HL-60 (cell line): ENCODE measurements around the gene RBM33.
"Not testable (repeated sequence)": the region's sequence is repeated elsewhere in the genome, so short reads cannot be mapped to it uniquely, and the experiment has no call there.

Experiments used
- DNase-seq, 2 experiments: peaks; one replicate each; pipeline ENCODE4 v3.0.0-alpha.2; 2010 to 2020; ENCODE audit warnings: low read depth in 1 of 2, low spot score in 1 of 2
- H3K27ac ChIP-seq: fragments of 250-450 bp; sonication (Bioruptor Pico); replicated peaks from 2 replicates; pipeline ENCODE4 v1.5.1; 2020; ENCODE audit warnings: mild to moderate bottlenecking, moderate library complexity
- H3K27me3 ChIP-seq: fragments of 250-450 bp; sonication (Bioruptor Pico); 2 replicates; pipeline ENCODE4 v1.5.1; 2021; ENCODE audit warnings: mild to moderate bottlenecking, moderate library complexity; ENCODE audit not compliant: insufficient read depth, poor library complexity, severe bottlenecking
- H3K4me3 ChIP-seq: replicated peaks from 2 replicates; pipeline ENCODE4 v1.5.1; 2011; ENCODE audit warnings: mild to moderate bottlenecking, control low read depth, low read length; ENCODE audit not compliant: insufficient read depth
- CTCF ChIP-seq: IDR thresholded peaks from one replicate; pipeline ENCODE4 v1.5.1; 2011; ENCODE audit warnings: low read length, control low read depth, inconsistent platforms; ENCODE audit not compliant: insufficient read depth
- GABPA ChIP-seq: IDR thresholded peaks from 2 replicates; pipeline ENCODE4 v1.6.1; 2012; ENCODE audit warnings: low read depth
- POLR2AphosphoS5 ChIP-seq: IDR thresholded peaks from 2 replicates; pipeline ENCODE4 v1.6.1; 2012; ENCODE audit warnings: low read depth
- REST ChIP-seq: IDR thresholded peaks from 2 replicates; pipeline ENCODE4 v1.6.1; 2012; ENCODE audit warnings: low read depth; ENCODE audit not compliant: insufficient replicate concordance
- SPI1 ChIP-seq: IDR thresholded peaks from 2 replicates; pipeline ENCODE4 v1.6.1; 2012; ENCODE audit warnings: low read depth, mild to moderate bottlenecking, borderline replicate concordance

The RBM33 gene

GRCh38 chr7:155611808-155612447 lies 32.5 kb upstream of the RBM33 start:
- H3K27ac ChIP-seq = no peak overlapping the region
- DNase-seq = no peak
- no peak overlapping the region for H3K4me3 ChIP-seq
- no peak for TF ChIP-seq REST
- no peak for TF ChIP-seq GABPA
- TF ChIP-seq CTCF = no peak
- H3K27me3 ChIP-seq = no peaks in the 10 kb centered on the region

- Histone ChIP-seq H3K4me3 (no peak overlapping the region), H3K27ac (no peak overlapping the region), H3K27me3 (no peaks in the 10 kb centered on the region)
- TF ChIP-seq REST = no peak
- no peak for TF ChIP-seq CTCF
- TF ChIP-seq GABPA = no peak
- TF ChIP-seq POLR2AphosphoS5 = no peak
- TF ChIP-seq SPI1 = no peak
- DNase-seq = no peak
Measured at GRCh38 chr7:155612658-155613057, 31.8 kb upstream of the RBM33 start.

GRCh38 chr7:155615085-155615484 lies 29.4 kb upstream of the RBM33 start:
- not testable (repeated sequence) for H3K4me3 ChIP-seq, H3K27ac ChIP-seq, H3K27me3 ChIP-seq, DNase-seq

- TF ChIP-seq POLR2AphosphoS5 = no peak
- TF ChIP-seq CTCF = no peak
- TF ChIP-seq GABPA = no peak
- TF ChIP-seq SPI1 = no peak
- TF ChIP-seq REST = no peak
- DNase-seq = no peak
- Histone ChIP-seq H3K27ac (no peak overlapping the region), H3K4me3 (no peak overlapping the region), H3K27me3 (peaks cover 2% of the 10 kb centered on the region)
Measured at GRCh38 chr7:155618708-155619633, 25.5 kb upstream of the RBM33 start.
